Spleen (tissue), 11 donors: ENCODE measurements around the gene DNAJC16. TPM values are rescaled to one million over a fixed set of nuclear protein-coding genes. Genes with fewer than 3 reads are reported as not detected.
A peak's percentile ranks its signal among the peaks of the same experiment; 100 is the strongest.

Experiments
- DNase-seq: peaks from one replicate; pipeline ENCODE4 v3.0.0-alpha.2; 2020
- H3K27ac ChIP-seq, 8 donors: fragments of 200-600 bp; sonication (generic) in 7 of 8; 1 replicate in 4 of 8; 2 replicates in 4 of 8; pipeline versions ENCODE4 v1.5.0 to v1.8.0; 2016 to 2021; ENCODE audit warnings: inconsistent platforms in 4 of 8, mild to moderate bottlenecking in 4 of 8, moderate library complexity in 1 of 8
- H3K27me3 ChIP-seq, 7 donors: fragments of 200-600 bp; sonication (generic) in 6 of 7; replicated peaks in 1 of 7; 1 replicate in 4 of 7; 2 replicates in 3 of 7; pipeline versions ENCODE4 v1.5.0 to v1.8.0; 2016 to 2021; ENCODE audit warnings: inconsistent platforms in 3 of 7, mild to moderate bottlenecking in 1 of 7
- H3K36me3 ChIP-seq, 6 donors: fragments of 200-600 bp; sonication (generic) in 5 of 6; 1 replicate in 4 of 6; 2 replicates in 2 of 6; pipeline versions ENCODE4 v1.5.0 to v1.8.0; 2016 to 2021; ENCODE audit warnings: inconsistent platforms in 2 of 6
- H3K4me1 ChIP-seq, 6 donors: fragments of 200-600 bp; sonication (generic) in 5 of 6; 1 replicate in 3 of 6; 2 replicates in 3 of 6; pipeline versions ENCODE4 v1.5.0 to v1.8.0; 2016 to 2021; ENCODE audit warnings: inconsistent platforms in 3 of 6
- H3K4me3 ChIP-seq, 8 donors: fragments of 200-600 bp; sonication (generic) in 7 of 8; 1 replicate in 4 of 8; 2 replicates in 4 of 8; pipeline versions ENCODE4 v1.5.0 to v1.8.0; 2016 to 2021; ENCODE audit warnings: inconsistent platforms in 4 of 8, mild to moderate bottlenecking in 4 of 8, moderate library complexity in 2 of 8
- H3K9me3 ChIP-seq, 8 donors: fragments of 200-600 bp; sonication (generic) in 7 of 8; 1 replicate in 4 of 8; 2 replicates in 4 of 8; pipeline versions ENCODE4 v1.5.0 to v1.8.0; 2016 to 2021; ENCODE audit warnings: inconsistent platforms in 4 of 8
- CTCF ChIP-seq, 11 experiments: fragments of 200-600 bp in 7 of 11; fragments of 450-650 bp in 4 of 11; sonication (generic) in 4 of 11; IDR thresholded peaks in 8 of 11; conservative IDR thresholded peaks in 3 of 11; 1 replicate in 7 of 11; 2 replicates in 4 of 11; pipeline versions ENCODE4 v1.4.0 to v1.8.0; 2016 to 2021; ENCODE audit warnings: antibody characterized with exemption in 11 of 11, inconsistent platforms in 4 of 11, mild to moderate bottlenecking in 1 of 11
- POLR2A ChIP-seq, 3 donors: fragments of 450-650 bp; IDR thresholded peaks; one replicate each; pipeline ENCODE4 v1.5.1; 2017; ENCODE audit warnings: antibody characterized with exemption in 3 of 3, mild to moderate bottlenecking in 1 of 3
- POLR2AphosphoS5 ChIP-seq, 3 donors: sonication (generic); formaldehyde crosslinking; IDR thresholded peaks; one replicate each; pipeline ENCODE4 v1.5.1; 2017; ENCODE audit warnings: antibody characterized with exemption in 3 of 3
- WGBS, 5 donors: extraction: QIAGEN DNeasy Blood & Tissue Kit in 3 of 5; methylation state at CpG; one replicate each; pipeline versions ENCODE4 v1.1.5 to v1.1.7; 2013 to 2018; 5-methylcytosine and 5-hydroxymethylcytosine counted together
- intact Hi-C: fragments of 100-400 bp; cut with DNase I; formaldehyde crosslinking; loops from one replicate; pipeline ENCODE4 v1.15.0; 2023; ENCODE audit warnings: low total_unique reads
- polyA plus RNA-seq, 3 donors: library from polyadenylated mRNA; stranded (reverse); fragments of 200-250 nt; gene quantifications; one replicate each; pipeline ENCODE4 v1.2.1, GENCODE V29; 2013
- total RNA-seq, 7 donors: library from RNA; depleted of rRNA in 3 of 7; stranded (reverse); fragments of >200 nt in 3 of 7; fragmentation: NEBNext Ultra II Directional in 4 of 7; extraction: Animal tissue kit (Norgen Biotek cat#: 25700) in 4 of 7; gene quantifications; one replicate each; pipeline versions ENCODE4 v1.1.0 to v1.2.1, GENCODE V29; 2016 to 2021
- donor health status: healthy with polysubstance abuse.
- donor health status: DM: no; HTN: no; CAD: no; lungs with moderate emphysema.
- donor health status: DM: no; HTN: no; CAD: no.
- donor health status: Bipolar disorder and iron deficiency.
- donor health status: healthy.
- donor health status: DM: no; HTN: no; CAD: no.
- donor health status: DM: yes; HTN: yes; CAD: no.

Gene DNAJC16
- total and polyA plus RNA-seq, 10 donors, result 3.7 to 23.0 (median 18.0) TPM

GRCh38 chr1:15609631-15610030 is 83.0 kb downstream of the DNAJC16 start:
- Histone ChIP-seq H3K27ac (no peak overlapping the region), H3K36me3 (no peaks in the 10 kb centered on the region), H3K4me3 (no peak overlapping the region), H3K4me1 (no peaks in the 10 kb centered on the region), H3K9me3 (no peaks in the 10 kb centered on the region), H3K27me3 (no peaks in the 10 kb centered on the region)
- DNase-seq, result no peak
- TF ChIP-seq POLR2A (IDR thresholded peaks at IDR 0.05), result no peak
- TF ChIP-seq POLR2AphosphoS5 (IDR thresholded peaks at IDR 0.05), result no peak
- TF ChIP-seq CTCF (IDR thresholded peaks at IDR 0.05 in 8 of 11, conservative IDR thresholded peaks at IDR 0.05 in 3 of 11), result no peak
- intact Hi-C loops, result loop anchor here (10.0 kb wide), 1 partner anchor 85 kb away; the partner anchor contains the start of genes CASP9 and DNAJC16
- 89 to 93% (median 91%) methylated on average over 7 of the region's 7 CpGs for WGBS, 5 donors

GRCh38 chr1:15610167-15610566 is 83.5 kb downstream of the DNAJC16 start:
- intact Hi-C loops, result loop anchor here (10.0 kb wide), 1 partner anchor 85 kb away; the partner anchor contains the start of genes CASP9 and DNAJC16
- Histone ChIP-seq H3K27ac (no peak overlapping the region), H3K27me3 (no peaks in the 10 kb centered on the region), H3K4me3 (no peak overlapping the region), H3K9me3 (no peaks in the 10 kb centered on the region), H3K36me3 (no peaks in the 10 kb centered on the region), H3K4me1 (no peaks in the 10 kb centered on the region)
- WGBS, 5 donors, result 63 to 82% (median 74%) methylated on average over 4 of the region's 4 CpGs
- TF ChIP-seq CTCF (IDR thresholded peaks at IDR 0.05 in 8 of 11, conservative IDR thresholded peaks at IDR 0.05 in 3 of 11) (no peak), POLR2AphosphoS5 (IDR thresholded peaks at IDR 0.05) (no peak), POLR2A (IDR thresholded peaks at IDR 0.05) (no peak)
- no peak for DNase-seq

GRCh38 chr1:15616373-15617172 is 89.9 kb downstream of the DNAJC16 start:
- Histone ChIP-seq H3K9me3 (no peaks in the 10 kb centered on the region), H3K27ac (peak overlapping the region; percentile 89 to 97 (median 95)), H3K27me3 (no peaks in the 10 kb centered on the region), H3K4me1 (peaks cover 32 to 55% (median 47%) of the 10 kb centered on the region in 6 donors), H3K4me3 (peak overlapping the region; percentile 88 to 99 (median 96)), H3K36me3 (peaks cover 0 to 5% (median 0%) of the 10 kb centered on the region in 6 donors)
- DNase-seq, result no peak
- 28 to 31% (median 30%) methylated on average over 16 of the region's 16 CpGs for WGBS, 5 donors
- no peak for TF ChIP-seq CTCF (IDR thresholded peaks at IDR 0.05 in 8 of 11, conservative IDR thresholded peaks at IDR 0.05 in 3 of 11)
- TF ChIP-seq POLR2AphosphoS5 (IDR thresholded peaks at IDR 0.05), result no peak
- TF ChIP-seq POLR2A (IDR thresholded peaks at IDR 0.05), result no peak
- intact Hi-C loops, result loop anchor here (10.0 kb wide), 1 partner anchor 92 kb away; the partner anchor contains the start of genes CASP9 and DNAJC16
